Dendritic cell treated with granulocyte-macrophage colony-stimulating factor and Interleukin-4, amounts not matched to agents 40 ng/mL and 50 ng/mL, for 4 days (primary cell): ENCODE data around the gene PCSK1.

Source experiments
- H3K27ac Mint-ChIP-seq: one replicate; pipeline ENCODE4 v1.8.0; 2022; ENCODE audit warnings: mild to moderate bottlenecking, mixed read lengths
- H3K27me3 Mint-ChIP-seq: one replicate; pipeline ENCODE4 v1.8.0; 2022; ENCODE audit warnings: mild to moderate bottlenecking, mixed read lengths
- H3K36me3 Mint-ChIP-seq: one replicate; pipeline ENCODE4 v1.8.0; 2022; ENCODE audit warnings: low read depth, mixed read lengths
- H3K4me1 Mint-ChIP-seq: one replicate; pipeline ENCODE4 v1.8.0; 2022; ENCODE audit warnings: low read depth, mixed read lengths
- H3K4me3 Mint-ChIP-seq: one replicate; pipeline ENCODE4 v1.8.0; 2022; ENCODE audit warnings: mild to moderate bottlenecking, moderate library complexity, mixed read lengths
- H3K9me3 Mint-ChIP-seq: one replicate; pipeline ENCODE4 v1.8.0; 2022; ENCODE audit warnings: mixed read lengths
- intact Hi-C: fragments of 100-400 bp; cut with micrococcal nuclease; formaldehyde crosslinking; loops from one replicate; pipeline ENCODE4 v1.15.0; 2022

The PCSK1 gene

DNA sequence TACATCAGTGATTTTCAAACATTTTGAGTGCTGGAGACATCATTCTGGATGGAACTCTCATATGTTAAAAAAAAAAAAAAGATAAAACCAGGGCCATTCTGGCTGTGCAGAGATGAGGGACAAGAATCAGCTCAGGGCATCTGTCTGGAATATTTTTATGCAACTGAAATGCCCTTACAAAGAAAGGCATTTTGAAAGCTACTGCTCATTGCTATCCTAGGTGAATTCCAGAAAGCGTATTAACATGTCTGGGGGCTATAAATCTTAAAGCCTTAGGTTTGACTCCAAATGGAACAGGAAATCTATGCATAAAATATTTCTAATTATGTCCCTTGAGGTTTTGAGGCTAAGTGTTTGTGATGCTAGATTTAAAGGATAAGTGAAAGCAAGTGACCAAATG is 14.9 kb upstream of the PCSK1 start:
- H3K27ac Mint-ChIP-seq: no peak overlapping the region
- H3K4me3 Mint-ChIP-seq: no peak overlapping the region
- H3K27me3 Mint-ChIP-seq: peaks cover 14% of the 10 kb centered on the region
- intact Hi-C loops: no loop called here
- H3K4me1 Mint-ChIP-seq: no peaks in the 10 kb centered on the region
- H3K36me3 Mint-ChIP-seq: no peaks in the 10 kb centered on the region
- no peaks in the 10 kb centered on the region for H3K9me3 Mint-ChIP-seq

GRCh38 chr5:96440185-96440538 is 7.1 kb upstream of the PCSK1 start:
- peaks cover 5% of the 10 kb centered on the region for H3K4me1 Mint-ChIP-seq
- no peaks in the 10 kb centered on the region for H3K36me3 Mint-ChIP-seq
- H3K27ac Mint-ChIP-seq: no peak overlapping the region
- H3K27me3 Mint-ChIP-seq: peaks cover 11% of the 10 kb centered on the region
- intact Hi-C loops: no loop called here
- H3K9me3 Mint-ChIP-seq: no peaks in the 10 kb centered on the region
- no peak overlapping the region for H3K4me3 Mint-ChIP-seq

DNA sequence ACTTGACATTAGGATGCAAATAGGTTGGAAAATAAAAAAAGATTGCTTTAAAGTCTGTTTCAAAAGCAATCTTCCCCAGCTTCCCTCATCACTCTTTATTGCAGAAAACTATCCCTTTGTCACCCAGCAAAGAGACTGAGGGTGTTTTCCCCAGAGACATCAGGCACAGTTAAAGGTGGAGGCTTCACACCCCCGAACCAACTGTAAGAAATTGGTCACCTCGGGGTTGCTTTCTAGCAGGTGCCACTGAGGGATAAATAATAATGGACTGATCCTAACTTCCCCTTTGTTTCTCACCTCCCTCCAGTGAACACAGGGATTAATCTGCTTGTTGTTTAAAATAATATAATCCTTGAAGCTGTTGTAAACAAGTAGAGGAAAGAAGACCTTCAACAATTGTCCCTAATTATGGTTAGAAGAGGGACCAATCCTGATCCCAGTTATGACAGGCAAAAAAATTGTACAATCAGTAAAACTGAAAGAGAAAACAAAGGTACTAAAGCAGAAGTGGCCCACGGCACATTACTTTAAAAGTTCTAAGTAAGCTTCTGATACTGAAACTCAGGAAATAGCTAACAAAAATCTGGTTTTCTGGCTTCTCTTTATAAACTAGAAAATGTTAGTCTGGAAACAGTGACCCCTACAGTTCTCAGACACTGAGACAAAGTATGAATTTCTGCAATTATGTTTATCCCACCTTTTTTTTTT is 6.6 kb upstream of the PCSK1 start:
- Mint-ChIP-seq H3K4me3 (no peak overlapping the region), H3K27me3 (peaks cover 16% of the 10 kb centered on the region), H3K27ac (no peak overlapping the region), H3K9me3 (no peaks in the 10 kb centered on the region), H3K36me3 (no peaks in the 10 kb centered on the region), H3K4me1 (peaks cover 5% of the 10 kb centered on the region)
- intact Hi-C loops: no loop called here

- no peaks in the 10 kb centered on the region for H3K9me3 Mint-ChIP-seq
- peaks cover 61% of the 10 kb centered on the region for H3K27me3 Mint-ChIP-seq
- peaks cover 12% of the 10 kb centered on the region for H3K4me1 Mint-ChIP-seq
- no peak overlapping the region for H3K4me3 Mint-ChIP-seq
- no peak overlapping the region for H3K27ac Mint-ChIP-seq
- intact Hi-C loops: no loop called here
- H3K36me3 Mint-ChIP-seq: no peaks in the 10 kb centered on the region
Measured at GRCh38 chr5:96434201-96434645, 1.2 kb upstream of the PCSK1 start.

- intact Hi-C loops: no loop called here
- Mint-ChIP-seq H3K4me3 (no peak overlapping the region), H3K36me3 (no peaks in the 10 kb centered on the region), H3K27ac (no peak overlapping the region), H3K9me3 (no peaks in the 10 kb centered on the region), H3K27me3 (peaks cover 55% of the 10 kb centered on the region), H3K4me1 (peaks cover 12% of the 10 kb centered on the region)
Measured at GRCh38 chr5:96432216-96433065, 607 bp downstream of the PCSK1 start.

GRCh38 chr5:96431376-96432187 is 1.5 kb downstream of the PCSK1 start:
- H3K27me3 Mint-ChIP-seq: peaks cover 55% of the 10 kb centered on the region
- no peak overlapping the region for H3K27ac Mint-ChIP-seq
- peaks cover 12% of the 10 kb centered on the region for H3K4me1 Mint-ChIP-seq
- H3K9me3 Mint-ChIP-seq: no peaks in the 10 kb centered on the region
- no peak overlapping the region for H3K4me3 Mint-ChIP-seq
- H3K36me3 Mint-ChIP-seq: no peaks in the 10 kb centered on the region
- intact Hi-C loops: no loop called here

DNA sequence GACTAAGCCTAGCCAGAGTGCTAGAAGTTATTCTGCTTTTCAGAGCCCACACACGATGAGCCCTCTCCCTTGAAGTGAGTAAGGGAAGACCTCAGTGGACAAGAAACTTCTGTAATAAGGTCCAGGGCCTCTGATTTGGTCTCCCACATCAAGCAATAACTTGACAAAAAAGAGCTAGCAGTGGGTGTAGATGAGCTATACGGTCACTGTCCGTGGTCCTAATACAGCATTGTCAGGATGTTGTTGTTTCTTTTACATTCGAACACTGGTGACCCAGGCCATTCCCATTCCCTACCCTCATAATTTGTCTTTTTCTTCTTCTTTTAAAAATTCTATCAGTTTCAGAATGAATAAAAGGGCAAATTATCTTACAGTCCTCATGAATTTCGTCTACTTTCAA is 5.2 kb downstream of the PCSK1 start:
- H3K4me1 Mint-ChIP-seq: peaks cover 2% of the 10 kb centered on the region
- no peaks in the 10 kb centered on the region for H3K9me3 Mint-ChIP-seq
- H3K27ac Mint-ChIP-seq: no peak overlapping the region
- intact Hi-C loops: no loop called here
- no peaks in the 10 kb centered on the region for H3K36me3 Mint-ChIP-seq
- peaks cover 31% of the 10 kb centered on the region for H3K27me3 Mint-ChIP-seq
- H3K4me3 Mint-ChIP-seq: no peak overlapping the region

DNA sequence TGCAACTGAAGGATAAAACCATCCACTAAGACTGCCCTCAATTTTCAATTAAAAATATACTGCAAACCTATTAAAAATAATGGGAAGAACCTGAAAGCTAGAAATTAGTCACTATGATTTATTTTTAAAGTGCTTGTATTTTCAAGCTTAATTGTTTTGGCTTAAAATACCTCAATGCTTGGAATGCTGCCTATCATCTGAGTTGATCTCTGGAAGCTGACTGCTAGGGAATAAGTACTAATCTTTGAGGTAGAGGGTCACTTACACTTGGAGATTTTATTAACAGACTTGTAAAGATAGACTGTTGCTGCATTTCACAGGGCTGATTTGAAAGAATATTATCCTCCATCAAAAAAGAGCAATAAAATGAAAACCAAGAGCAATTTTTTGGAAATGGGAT is 6.2 kb downstream of the PCSK1 start:
- Mint-ChIP-seq H3K9me3 (no peaks in the 10 kb centered on the region), H3K4me3 (no peak overlapping the region), H3K27me3 (peaks cover 23% of the 10 kb centered on the region), H3K4me1 (no peaks in the 10 kb centered on the region), H3K27ac (no peak overlapping the region), H3K36me3 (no peaks in the 10 kb centered on the region)
- intact Hi-C loops: no loop called here

DNA sequence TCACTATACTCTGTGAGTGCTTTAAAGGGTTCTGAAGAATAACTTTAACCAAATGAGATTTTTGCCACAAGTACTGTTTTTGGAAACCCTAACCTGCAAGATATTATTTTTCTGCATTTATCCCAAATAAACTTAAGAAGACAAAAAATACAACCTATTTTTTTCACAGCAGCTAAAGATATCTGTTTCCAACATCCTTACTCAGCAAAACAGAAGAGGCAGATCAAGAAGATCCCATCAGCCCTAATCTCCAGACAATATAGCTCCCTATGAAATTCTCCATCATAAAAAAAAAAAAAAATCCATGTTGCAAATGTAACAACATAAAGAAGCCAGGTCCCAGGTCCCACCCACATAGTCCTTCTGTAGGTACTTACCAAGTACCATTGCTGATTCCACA is 7.6 kb downstream of the PCSK1 start:
- no peaks in the 10 kb centered on the region for H3K9me3 Mint-ChIP-seq
- intact Hi-C loops: no loop called here
- H3K27me3 Mint-ChIP-seq: peaks cover 17% of the 10 kb centered on the region
- H3K4me3 Mint-ChIP-seq: no peak overlapping the region
- no peak overlapping the region for H3K27ac Mint-ChIP-seq
- H3K36me3 Mint-ChIP-seq: no peaks in the 10 kb centered on the region
- H3K4me1 Mint-ChIP-seq: no peaks in the 10 kb centered on the region

- Mint-ChIP-seq H3K36me3 (no peaks in the 10 kb centered on the region), H3K27ac (no peak overlapping the region), H3K4me1 (no peaks in the 10 kb centered on the region), H3K9me3 (no peaks in the 10 kb centered on the region), H3K4me3 (no peak overlapping the region), H3K27me3 (peaks cover 1% of the 10 kb centered on the region)
- intact Hi-C loops: no loop called here
Measured at GRCh38 chr5:96415897-96416296, 17.2 kb downstream of the PCSK1 start.

- Mint-ChIP-seq H3K27ac (no peak overlapping the region), H3K4me3 (no peak overlapping the region), H3K9me3 (no peaks in the 10 kb centered on the region), H3K27me3 (peaks cover 3% of the 10 kb centered on the region), H3K4me1 (no peaks in the 10 kb centered on the region), H3K36me3 (no peaks in the 10 kb centered on the region)
- intact Hi-C loops: no loop called here
Measured at GRCh38 chr5:96412868-96413449, 20.1 kb downstream of the PCSK1 start.

DNA sequence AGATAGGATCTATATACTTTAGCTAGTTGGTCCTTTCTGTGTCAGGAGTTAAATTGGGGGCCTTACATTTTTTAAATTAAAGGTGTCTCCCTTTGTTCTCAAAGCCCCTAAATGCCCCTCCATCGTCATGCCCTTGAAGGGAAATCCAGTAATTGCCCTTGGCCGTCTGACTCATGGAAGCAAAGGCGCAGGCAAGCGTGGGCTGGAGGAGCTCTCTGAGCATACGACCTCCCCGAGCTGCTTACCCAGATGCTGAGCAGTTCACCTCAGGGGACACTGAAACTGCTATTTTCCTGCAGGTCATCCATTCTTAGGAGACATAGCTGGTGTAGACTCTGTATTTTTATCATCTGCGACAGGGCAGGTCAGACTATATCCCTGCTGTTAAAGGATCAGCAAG is 23.0 kb downstream of the PCSK1 start:
- intact Hi-C loops: no loop called here
- H3K4me3 Mint-ChIP-seq: no peak overlapping the region
- H3K9me3 Mint-ChIP-seq: no peaks in the 10 kb centered on the region
- H3K27me3 Mint-ChIP-seq: peaks cover 2% of the 10 kb centered on the region
- H3K36me3 Mint-ChIP-seq: no peaks in the 10 kb centered on the region
- no peak overlapping the region for H3K27ac Mint-ChIP-seq
- H3K4me1 Mint-ChIP-seq: no peaks in the 10 kb centered on the region

GRCh38 chr5:96408841-96409538 is 24.1 kb downstream of the PCSK1 start:
- Mint-ChIP-seq H3K27me3 (peaks cover 2% of the 10 kb centered on the region), H3K4me1 (no peaks in the 10 kb centered on the region), H3K4me3 (no peak overlapping the region), H3K27ac (no peak overlapping the region), H3K9me3 (no peaks in the 10 kb centered on the region), H3K36me3 (no peaks in the 10 kb centered on the region)
- intact Hi-C loops: no loop called here
